ENCODE measurements around the gene LCN10.
"Not testable (repeated sequence)": the region's sequence is repeated elsewhere in the genome, so short reads cannot be mapped to it uniquely, and the experiment has no call there.

LCN10 gene

DNA sequence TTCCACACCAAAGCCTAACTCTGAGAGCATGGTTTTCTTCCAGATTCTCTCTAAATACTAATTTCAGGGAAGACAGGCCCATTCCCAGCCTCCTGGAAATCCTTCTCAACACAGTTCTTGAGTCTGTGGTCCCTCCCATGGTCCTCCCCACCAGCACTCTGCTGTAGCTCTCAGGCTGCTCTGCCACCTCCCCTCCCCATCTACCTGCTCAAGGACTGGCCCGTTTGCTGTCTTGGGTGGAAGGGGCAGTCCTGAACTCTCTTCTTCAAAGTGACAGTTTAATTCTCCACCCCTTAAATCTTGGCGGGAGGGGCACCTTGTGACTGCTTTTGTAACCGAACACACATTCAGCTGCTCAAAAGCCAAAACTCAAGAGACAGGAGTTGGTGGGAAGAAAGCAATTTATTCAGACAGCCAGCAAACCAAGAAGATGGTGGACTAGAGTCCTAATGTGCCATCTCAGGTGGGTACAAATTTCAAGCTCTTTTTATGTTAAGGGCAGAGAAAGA is 29.2 kb upstream of the LCN10 start:
- DNase-seq (ENCODE audit: low read depth): no peak

DNA sequence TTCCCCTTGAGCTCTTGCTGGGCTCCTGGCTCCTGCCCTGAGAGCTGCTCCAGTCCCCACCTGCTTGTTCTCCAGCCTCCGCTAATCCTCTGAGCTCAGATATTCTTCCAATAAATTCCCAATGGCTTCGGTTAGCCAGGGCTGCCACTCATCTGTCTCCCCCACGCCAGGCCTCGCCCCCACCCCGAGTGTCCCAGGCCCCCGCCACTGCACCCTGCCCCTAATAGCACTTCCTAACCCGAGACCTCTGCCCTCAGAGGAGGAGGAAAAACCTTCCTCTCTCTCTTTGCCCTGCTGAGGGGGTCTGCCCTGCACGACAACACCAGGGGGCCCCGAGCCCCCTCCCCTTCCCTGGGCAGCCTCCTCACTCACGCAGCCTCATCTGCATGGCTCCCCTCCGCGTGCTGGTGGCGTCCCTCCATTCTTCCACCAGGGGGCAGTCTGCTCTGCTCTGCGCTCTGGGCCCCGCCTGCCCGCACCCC is 27.0 kb upstream of the LCN10 start:
- DNase-seq (ENCODE audit: low read depth): no peak

DNA sequence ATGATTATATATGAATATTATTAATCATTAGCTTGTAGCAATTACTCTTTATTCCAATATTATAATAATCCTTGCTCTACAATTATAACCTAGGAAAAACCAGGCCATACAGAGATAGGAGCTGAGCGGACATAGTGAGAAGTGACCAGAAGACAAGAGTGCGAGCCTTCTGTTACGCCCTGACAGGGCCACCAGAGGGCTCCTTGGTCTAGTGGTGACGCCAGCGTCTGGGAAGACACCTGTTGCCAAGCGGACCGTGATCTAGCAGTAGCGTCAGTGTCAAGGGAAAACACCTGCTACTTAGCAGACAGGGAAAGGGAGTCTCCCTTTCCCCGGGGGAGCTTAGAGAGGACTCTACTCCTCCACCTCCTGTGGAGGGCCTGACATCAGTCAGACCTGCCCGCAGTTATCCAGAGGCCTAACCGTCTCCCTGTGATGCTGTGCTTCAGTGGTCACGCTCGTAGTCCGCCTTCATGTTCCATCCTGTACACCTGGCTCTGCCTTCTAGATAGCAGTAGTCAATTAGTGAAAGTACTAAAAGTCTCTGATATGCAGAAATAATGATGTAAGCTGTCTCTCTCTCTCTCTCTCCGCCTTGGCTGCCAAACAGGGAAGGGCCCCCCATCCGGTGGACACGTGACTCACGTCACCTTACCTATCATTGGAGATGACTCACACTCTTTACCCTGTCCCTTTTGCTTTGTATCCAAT is 23.8 kb upstream of the LCN10 start:
- peak; percentile 53 for DNase-seq (ENCODE audit: low read depth)

DNA sequence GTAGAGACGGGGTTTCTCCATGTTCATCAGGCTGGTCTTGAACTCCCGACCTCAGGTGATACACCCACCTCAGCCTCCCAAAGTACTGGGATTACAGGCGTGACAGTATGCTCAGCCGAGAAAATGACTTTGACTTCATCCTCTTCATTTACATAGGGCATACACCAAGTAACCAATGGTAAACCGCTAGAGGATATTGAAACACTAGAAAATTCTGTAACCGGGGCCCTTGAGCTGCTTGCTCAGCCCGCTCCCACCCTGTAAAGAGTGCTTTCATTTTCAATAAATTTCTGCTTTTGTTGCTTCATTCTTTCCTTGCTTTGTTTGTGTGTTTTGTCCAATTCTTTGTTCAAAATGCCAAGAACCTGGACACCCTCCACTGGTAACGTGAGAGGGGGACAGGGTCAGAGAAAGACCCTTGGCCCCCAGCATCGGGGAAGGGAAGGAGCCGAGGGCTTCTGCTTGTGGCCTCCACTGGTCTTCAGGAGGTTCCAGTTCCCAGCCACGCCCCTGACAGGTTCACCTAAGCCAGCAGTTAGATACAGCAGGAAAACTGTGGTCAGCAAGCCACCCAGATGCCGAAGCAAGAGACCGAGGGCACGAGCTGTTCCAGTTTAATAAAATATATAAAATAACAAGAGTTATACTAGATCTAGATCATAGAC is 23.1 kb upstream of the LCN10 start:
- DNase-seq (ENCODE audit: low read depth): not testable (repeated sequence)

DNA sequence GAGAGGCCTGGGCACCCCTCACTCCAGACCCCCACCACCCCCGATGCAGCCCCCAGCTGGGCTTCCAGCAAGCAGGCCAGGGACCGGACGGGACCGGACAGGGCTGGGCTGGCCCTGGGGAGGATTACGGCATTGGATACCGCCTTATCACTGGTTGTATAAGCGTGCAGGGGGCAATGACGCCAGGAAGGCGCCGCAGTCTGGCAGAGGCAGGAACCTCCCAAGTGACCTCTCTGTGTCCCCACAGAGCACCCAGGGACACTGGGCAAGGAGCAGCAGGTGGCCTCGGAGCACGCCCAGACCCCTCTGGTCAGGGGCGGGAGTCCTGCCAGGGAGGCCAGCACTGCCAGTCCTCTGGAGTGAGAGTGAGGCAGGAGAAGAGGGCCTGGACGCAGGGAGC is 22.3 kb upstream of the LCN10 start:
- no peak for DNase-seq (ENCODE audit: low read depth)

DNA sequence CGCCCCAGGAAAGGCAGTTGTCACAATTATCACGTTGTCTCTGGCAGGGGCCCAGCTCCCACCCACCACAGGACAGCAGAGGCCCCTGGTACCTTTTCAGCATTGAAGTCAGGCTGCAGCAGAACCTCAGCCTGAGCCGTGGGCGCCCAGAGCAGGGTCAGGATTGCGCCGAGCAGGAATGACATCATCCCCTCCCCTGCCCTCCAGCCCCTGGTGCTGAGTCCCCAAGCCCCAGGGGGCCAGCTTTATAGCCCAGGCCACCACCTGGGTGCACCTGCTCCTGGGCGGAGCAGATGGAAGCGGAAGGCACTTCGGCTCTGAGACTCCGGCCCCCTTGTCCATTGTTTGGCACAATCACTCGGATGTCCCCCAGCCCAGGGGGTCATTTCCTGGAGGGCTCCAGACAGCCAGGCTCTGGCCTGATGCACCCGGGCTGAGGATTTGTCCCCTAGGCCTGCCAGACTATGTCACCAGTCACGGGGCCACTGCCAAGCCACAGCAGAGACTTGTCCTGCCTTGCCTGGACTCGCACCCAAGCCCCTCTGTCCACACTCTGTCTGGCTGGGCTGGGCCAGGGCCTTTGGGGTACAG is 21.7 kb upstream of the LCN10 start, which contains the start of gene LCN15:
LCN15 (minus strand) TSS at position 218 of the 591 bp plus-strand sequence; CDS start at position 188, 30 bp downstream.
- DNase-seq (ENCODE audit: low read depth): no peak

DNA sequence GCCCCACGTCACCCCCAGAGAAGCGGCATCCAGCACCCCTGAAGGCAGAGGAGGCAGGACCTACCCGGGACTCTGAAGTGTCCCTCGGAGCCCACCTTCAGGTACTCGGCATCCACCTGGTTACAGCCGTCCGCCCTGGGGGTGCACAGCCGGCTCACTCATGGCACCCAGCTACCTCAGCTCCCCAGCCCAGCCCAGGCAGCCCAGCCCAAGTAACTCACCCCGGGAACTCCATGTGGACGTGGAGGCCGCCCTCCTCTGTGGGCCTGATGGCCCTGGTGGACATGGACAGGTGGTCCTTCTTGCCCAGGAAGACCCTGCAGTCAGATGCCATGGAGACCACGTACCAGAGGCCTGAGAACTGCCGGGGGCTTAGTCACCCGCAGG is 20.9 kb upstream of the LCN10 start:
- no peak for DNase-seq (ENCODE audit: low read depth)

DNA sequence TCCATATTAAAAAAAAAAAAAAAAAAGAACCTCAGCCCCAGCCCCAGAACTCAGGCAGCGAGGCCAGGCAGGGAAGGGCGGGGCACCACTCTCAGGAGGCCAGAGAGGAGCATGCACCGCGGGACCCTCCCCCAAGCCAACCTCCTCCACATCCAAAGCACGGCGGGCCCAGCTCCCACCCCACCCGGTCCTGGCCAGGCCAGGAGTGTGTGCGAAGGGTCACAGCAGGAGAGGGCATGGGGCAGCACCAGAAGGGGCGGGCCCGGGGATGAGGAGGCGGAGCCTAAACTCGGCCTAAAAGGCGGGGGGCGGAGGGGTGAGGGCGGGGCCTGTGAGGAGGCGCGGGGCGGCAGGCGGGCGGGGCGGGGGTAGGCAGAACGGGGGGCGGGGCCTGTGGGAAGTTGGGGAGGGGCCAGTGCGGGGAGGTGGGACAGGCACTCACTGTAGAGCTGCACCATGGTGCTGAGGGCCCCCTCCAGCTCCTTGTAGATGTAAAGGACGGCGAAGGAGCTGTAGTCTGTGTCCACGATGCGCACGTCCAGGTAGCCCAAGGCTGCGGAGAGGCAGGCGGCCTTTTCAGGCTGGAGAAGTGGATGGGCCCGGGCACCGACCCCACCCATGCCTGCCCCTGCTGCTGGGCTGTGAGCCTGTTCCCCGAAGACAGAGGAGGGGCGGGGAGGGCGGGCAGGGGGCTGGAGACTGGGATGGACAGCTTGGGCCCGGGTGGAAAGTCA is 20.3 kb upstream of the LCN10 start:
- DNase-seq (ENCODE audit: low read depth): no peak

DNA sequence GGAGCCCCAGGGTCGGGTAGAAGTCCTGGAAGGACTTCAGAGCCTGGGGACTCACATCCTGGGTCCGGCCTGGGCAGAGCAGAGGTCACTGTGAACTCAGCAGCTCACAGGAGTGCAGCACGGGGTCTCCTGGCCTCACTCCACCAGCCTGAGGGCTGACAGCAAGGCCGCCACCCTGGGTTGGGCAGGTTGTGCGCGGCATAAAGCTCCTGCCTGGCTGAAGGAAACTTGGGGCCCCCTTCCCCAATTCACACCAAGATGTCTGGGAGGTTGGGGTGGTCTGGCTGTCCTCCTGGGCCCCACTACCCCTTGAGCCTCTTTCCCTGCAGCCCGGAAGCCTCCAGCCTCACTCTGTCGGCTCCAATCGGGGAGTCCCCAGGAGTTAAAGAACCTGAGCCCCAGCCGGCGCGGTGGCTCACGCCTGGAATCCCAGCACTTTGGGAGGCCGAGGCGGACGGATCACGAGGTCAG is 19.5 kb upstream of the LCN10 start:
- no peak for DNase-seq (ENCODE audit: low read depth)

DNA sequence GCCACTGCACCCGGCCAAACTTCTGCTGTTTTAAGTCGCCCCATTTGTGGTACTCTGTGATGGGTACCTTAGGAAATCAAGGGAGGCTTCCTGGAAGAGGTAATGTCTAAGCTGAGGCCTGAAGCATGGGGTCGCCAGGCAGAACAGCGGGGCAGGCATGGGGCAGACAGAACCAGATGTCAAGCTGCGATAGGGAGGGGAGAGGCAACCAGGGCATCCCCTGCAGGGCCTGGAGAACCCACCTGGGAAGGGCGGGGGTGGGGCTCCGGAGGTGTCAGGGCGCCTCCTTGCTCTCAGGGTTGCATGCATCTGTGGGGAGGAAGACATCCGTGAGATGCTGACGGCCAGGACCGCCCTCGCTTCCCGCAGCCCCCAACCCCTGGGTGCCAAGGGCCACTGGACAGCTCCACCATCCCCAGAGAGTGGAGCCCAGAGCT is 18.8 kb upstream of the LCN10 start:
- no peak for DNase-seq (ENCODE audit: low read depth)

DNA sequence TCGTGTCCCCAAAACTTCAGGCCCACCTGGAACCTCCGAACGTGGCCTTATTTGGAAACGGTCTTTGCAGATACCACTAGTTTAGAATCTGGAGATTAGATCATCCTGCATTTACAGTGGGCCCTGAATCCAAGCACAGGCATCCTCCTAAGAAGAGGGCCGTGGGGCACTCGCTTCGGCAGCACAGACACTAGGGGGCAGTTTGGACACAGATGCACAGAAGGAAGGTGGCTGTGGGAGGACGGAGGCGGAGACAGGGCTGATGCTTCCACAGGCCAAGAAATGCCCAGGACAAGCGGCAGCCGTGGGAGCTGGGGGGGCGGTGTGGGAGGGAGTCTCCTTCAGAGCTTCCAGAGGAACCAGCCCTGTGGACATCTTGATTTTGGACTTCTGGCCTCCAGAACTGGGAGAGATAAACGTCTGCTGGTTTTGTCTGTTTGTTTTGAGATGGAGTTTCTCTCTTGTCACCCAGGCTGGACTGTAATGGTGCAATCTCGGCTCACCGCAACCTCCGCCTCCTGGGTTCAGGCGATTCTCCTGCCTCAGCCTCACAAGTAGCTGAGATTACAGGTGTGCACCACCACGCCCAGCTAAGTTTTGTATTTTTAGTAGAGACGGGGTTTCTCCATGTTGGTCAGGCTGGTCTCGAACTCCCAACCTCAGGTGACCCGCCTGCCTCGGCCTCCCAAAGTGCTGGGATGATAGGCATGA is 18.2 kb upstream of the LCN10 start:
- DNase-seq (ENCODE audit: low read depth): not testable (repeated sequence)

DNA sequence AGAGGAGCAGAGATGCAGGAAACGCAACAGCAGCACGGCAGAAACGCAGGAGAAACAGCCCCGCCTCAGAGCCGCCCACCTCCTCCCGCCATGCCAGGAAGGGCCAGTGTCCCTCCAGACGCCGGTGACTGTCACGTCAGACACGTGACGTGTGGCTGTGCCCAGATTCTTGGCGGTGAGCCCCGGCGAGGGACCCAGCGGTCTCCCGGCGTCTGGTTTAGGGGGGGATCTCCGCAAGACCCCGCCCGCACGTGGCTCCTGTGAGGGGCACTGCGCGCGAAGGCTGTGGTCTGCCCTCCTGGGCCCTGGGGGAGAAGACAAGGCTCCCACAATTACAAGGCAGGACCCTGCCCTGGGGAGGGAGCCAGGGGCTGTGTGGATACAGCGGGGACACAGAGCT is 17.7 kb upstream of the LCN10 start:
- DNase-seq (ENCODE audit: low read depth): no peak

DNA sequence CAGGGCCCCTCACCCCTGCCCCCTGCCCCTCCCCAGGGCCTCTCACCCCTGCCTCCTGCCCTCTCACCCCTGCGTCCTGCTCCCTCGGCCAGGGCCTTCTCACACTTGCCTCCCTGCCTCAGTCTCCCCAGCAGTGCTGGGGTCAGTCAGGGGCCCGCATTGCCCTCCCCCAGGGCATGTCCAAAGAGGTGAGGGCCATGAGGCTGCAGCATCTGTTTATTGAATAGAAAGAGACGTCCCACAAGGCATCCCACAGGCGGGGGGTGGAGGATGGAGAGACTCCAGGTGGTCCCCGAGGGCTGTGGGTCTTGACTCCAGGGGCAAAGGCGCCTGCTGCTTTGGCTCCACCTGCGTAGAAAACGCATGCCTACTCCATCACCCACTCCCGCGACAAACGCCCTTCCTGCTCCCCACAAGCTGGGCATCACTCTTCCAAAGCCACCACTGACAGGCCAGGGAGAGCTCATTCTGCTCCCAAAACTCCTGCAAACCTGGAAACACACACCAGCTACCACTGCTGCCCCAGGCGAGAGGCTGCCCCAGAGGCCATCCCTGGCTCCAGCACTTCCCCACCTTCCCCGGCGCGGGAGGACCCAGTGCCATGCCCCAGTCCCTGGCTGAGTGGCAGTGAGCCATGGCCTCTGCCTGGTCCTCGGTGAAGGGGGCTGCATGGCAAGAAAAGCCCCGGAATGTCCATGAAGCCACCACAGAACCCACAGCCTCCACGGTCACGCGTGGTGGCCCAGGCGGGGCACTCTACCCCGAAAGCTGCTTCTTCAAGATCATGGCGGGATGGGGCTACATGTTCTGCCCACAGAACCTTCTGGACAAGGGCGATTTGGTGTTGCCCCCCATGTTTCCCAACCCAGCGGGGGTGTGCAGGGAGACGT is 16.9 kb upstream of the LCN10 start:
- no peak for DNase-seq (ENCODE audit: low read depth)

DNA sequence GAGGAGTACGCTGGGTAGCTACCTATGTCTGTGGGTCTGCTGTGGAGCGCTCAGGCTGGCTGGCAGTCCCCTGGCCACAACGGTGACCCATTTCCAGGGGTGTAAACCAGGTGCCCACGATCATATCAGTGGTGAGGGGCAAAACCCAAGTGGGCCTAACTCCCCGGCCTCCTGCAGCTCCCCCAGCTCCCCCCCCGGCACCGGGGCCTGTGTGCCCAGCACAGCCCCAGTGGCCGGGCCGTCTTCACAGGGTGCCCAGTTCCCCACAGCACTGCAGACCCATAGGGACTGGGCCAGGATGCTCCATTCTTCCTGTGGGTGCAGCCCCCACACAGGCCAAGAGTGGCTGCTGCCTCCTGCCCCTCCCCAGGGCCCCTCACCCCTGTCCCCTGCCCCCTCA is 16.3 kb upstream of the LCN10 start:
- no peak for DNase-seq (ENCODE audit: low read depth)

DNA sequence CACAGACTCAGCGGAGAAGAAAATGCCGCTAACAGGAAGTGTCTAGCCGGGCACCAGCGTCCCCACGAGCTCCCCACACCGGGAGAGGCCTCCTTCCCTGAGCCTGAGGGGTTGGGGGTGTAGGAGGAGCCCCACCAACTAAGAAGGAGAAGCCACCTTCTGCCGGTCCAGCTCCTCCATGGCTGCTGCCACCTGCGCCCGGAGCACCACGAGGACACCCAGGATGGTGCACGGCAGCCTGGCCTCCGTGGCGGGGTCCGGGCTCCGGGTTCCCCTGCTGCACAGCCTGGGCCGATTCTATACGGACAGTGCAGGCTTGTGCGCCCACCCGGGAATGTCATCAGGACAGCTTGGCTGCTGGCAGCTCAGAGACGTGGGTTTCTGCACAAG is 15.0 kb upstream of the LCN10 start:
- DNase-seq (ENCODE audit: low read depth): no peak

DNA sequence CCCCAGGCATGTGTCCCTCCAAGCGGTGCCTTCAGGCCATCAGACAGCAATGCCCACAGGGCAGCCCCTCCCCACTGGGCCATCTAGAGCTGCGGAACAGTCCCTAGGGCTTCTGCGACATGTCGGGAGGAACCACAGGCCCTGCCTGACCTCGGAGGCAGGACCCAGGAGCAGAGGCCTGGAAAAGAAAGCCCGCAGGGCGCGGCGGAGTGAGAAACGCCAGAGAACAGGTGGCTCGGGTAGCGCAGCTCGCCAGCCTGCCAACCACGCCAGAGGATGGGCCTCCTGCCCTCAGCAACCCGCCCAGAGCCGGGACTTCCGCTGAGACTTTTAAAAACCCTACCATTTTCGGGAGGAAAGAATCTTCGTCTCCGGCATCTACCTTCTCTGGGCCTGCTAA is 14.6 kb upstream of the LCN10 start:
- no peak for DNase-seq (ENCODE audit: low read depth)

DNA sequence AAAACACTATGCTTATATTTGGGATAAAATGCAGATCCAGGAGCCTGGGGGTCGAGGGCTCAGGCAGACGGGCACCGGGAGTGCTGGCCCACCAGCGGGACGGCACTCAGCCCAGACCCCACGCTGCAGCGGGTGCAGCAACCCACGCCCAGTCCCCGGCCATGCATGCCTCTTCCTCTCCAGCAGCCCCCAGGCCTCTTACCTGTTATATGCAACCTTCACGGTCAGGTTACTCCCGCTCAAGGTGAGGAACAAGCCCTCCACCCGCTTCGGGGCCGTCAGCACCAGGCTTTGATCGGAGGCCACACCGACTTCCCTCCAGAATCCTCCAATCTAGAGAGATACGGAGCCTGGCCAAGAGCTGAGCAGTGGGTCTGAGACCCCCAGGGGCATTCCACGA is 14.1 kb upstream of the LCN10 start:
- no peak for DNase-seq (ENCODE audit: low read depth)

DNA sequence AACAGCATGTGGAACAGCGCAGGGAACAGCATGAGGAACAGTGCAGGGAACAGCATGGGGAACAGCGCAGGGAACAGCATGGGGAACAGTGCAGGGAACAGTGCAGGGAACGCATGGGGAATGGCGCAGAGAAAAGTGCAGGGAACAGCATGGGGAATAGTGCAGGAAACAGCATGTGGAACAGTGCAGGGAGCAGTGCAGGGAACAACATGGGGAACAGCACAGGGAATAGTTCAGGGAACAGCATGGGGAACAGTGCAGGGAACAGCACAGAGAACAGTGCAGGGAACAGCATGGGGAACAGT is 13.3 kb upstream of the LCN10 start:
- DNase-seq (ENCODE audit: low read depth): no peak

DNA sequence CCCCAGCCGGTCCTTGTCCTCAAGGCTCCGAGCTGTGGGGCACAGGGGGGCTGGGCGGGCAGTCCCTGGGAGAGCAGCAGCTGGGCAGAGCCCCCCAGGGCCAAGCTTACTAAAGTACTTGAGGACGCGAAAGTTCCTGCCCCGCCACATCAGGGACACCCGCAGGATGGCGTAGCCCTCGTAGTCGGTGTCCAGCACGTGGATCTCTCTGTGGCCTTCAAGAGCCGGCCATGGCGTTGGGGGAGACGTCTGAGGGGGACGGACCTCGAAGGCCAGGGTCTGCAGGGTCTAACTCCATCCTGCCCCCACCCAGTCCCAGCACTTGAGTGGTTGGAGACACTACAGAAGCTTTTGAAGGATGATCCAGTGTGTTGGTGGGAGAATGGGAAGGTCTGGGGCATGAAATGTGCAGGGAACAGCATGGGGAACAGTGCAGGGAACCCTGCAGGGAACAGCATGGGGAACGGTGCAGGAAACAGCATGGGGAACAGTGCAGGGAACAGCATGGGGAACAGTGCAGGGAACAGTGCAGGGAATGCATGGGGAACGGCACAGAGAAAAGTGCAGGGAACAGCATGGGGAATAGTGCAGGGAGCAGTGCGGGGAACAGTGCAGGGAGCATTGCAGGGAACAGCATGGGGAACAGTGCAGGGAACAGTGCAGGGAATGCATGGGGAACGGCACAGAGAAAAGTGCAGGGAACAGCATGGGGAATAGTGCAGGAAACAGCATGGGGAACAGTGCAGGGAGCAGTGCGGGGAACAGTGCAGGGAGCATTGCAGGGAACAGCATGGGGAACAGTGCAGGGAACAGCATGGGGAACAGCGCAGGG is 12.8 kb upstream of the LCN10 start:
- not testable (repeated sequence) for DNase-seq (ENCODE audit: low read depth)

Measured in T-helper 22 cell (primary cell).